K562 (cell line): ENCODE measurements around the gene GLI3. TPM values are rescaled to one million over a fixed set of nuclear protein-coding genes. Genes with fewer than 3 reads are reported as not detected.

Experiments used
- ATAC-seq: fragments of 200-7000 bp; cut with Tn5 transposase; 3 replicates; pipeline ENCODE4 v1.9.1; 2020; ENCODE audit warnings: moderate library complexity
- BruUV-seq: library from RNA; stranded (reverse); fragments of 400-500 nt; replicated peaks from 2 replicates; lab custom pipeline; 2021; lab: Mats Ljungman, UMichigan
- CTCF ChIA-PET: fragments of 300-600 bp; formaldehyde crosslinking; extraction: SDS; loops from one replicate; lab custom pipeline; 2021; ENCODE audit warnings: low intra/inter-chr PET ratio; lab: Yijun Ruan, JAX
- POLR2A ChIA-PET: fragments of 300-600, 350-650 bp; sonication (Branson Sonifier 250); formaldehyde crosslinking; extraction: SDS; loops from one replicate; lab custom pipeline; 2021; ENCODE audit warnings: antibody characterized with exemption, inconsistent platforms; lab: Yijun Ruan, JAX
- DNase-seq, 4 experiments: peaks; one replicate each; pipeline versions ENCODE4 v3.0.0 to v3.0.0-alpha.2; 2011 to 2018; ENCODE audit warnings: low spot score in 3 of 4, mixed read lengths in 3 of 4; ENCODE audit errors: extremely low read depth in 1 of 4
- FAIRE-seq: peaks from 2 replicates; lab custom pipeline; 2011; peaks lifted over from hg19 to GRCh38; lab: Jason Lieb, UNC
- H2AFZ ChIP-seq: 2 replicates; pipeline ENCODE4 v1.6.0; 2011; ENCODE audit warnings: low read depth, low read length, control low read depth, inconsistent platforms
- H3K27ac ChIP-seq: fragments of 200-600 bp; 3 replicates; pipeline ENCODE4 v1.8.0; 2011; ENCODE audit warnings: low read depth, mild to moderate bottlenecking, control low read depth, inconsistent platforms, low read length, moderate library complexity, mixed read lengths; ENCODE audit errors: extremely low read depth
- H3K27me3 ChIP-seq, 2 experiments: fragments of 300-600 bp in 1 of 2; 2 replicates in 1 of 2; 3 replicates in 1 of 2; pipeline versions ENCODE4 v1.6.0 to v1.8.0; 2011; ENCODE audit warnings: inconsistent platforms in 2 of 2, low read length in 2 of 2, mild to moderate bottlenecking in 1 of 2, mixed read lengths in 1 of 2, moderate library complexity in 1 of 2; ENCODE audit not compliant: control insufficient read depth in 2 of 2, insufficient read depth in 2 of 2
- H3K36me3 ChIP-seq: fragments of 300-600 bp; 3 replicates; pipeline ENCODE4 v1.8.0; 2011; ENCODE audit warnings: mild to moderate bottlenecking, low read length, inconsistent platforms; ENCODE audit not compliant: control insufficient read depth, insufficient read depth
- H3K4me1 ChIP-seq, 2 experiments: fragments of 200-600 bp in 1 of 2; replicated peaks in 1 of 2; 2 replicates in 1 of 2; 3 replicates in 1 of 2; pipeline versions ENCODE4 v1.5.1 to v1.8.0; 2011; ENCODE audit warnings: inconsistent platforms in 2 of 2, low read length in 2 of 2, mild to moderate bottlenecking in 1 of 2, mixed read lengths in 1 of 2, moderate library complexity in 1 of 2; ENCODE audit not compliant: control insufficient read depth in 2 of 2, insufficient read depth in 2 of 2
- H3K4me2 ChIP-seq: 2 replicates; pipeline ENCODE4 v1.6.1; 2011; ENCODE audit warnings: low read length, control low read depth, inconsistent platforms, mixed read lengths; ENCODE audit not compliant: insufficient read depth
- H3K4me3 ChIP-seq: fragments of 200-600 bp; sonication (generic), shearing (Covaris generic); 2 replicates; pipeline ENCODE4 v1.5.1; 2016; ENCODE audit warnings: control low read depth, inconsistent platforms
- H3K79me2 ChIP-seq: fragments of 200-600 bp; 3 replicates; pipeline ENCODE4 v1.8.0; 2011; ENCODE audit warnings: low read length, inconsistent platforms; ENCODE audit not compliant: control insufficient read depth, insufficient read depth
- H3K9ac ChIP-seq, 2 experiments: 2 replicates each; pipeline versions ENCODE4 v1.6.0 to v1.6.1; 2011; ENCODE audit warnings: low read depth in 2 of 2, low read length in 2 of 2, control low read depth in 1 of 2, inconsistent platforms in 1 of 2, mild to moderate bottlenecking in 1 of 2, mixed read lengths in 1 of 2; ENCODE audit not compliant: insufficient read depth in 1 of 2
- H3K9me1 ChIP-seq: one replicate; pipeline ENCODE4 v1.6.0; 2011; ENCODE audit warnings: inconsistent platforms, mild to moderate bottlenecking, low read length, moderate library complexity; ENCODE audit not compliant: control insufficient read depth, insufficient read depth
- H3K9me3 ChIP-seq: replicated peaks from 2 replicates; pipeline ENCODE4 v1.5.1; 2011; ENCODE audit warnings: low read depth, low read length, inconsistent platforms; ENCODE audit not compliant: control insufficient read depth, insufficient read depth
- H4K20me1 ChIP-seq: replicated peaks from 2 replicates; pipeline ENCODE4 v1.6.1; 2011; ENCODE audit warnings: low read length, inconsistent platforms, mixed read lengths; ENCODE audit not compliant: control insufficient read depth, insufficient read depth
- E2F6 ChIP-seq, 2 experiments: IDR thresholded peaks; 2 replicates each; pipeline ENCODE4 v1.6.1; 2011; ENCODE audit warnings: borderline replicate concordance in 1 of 2, control low read depth in 1 of 2, low read depth in 1 of 2, low read length in 1 of 2, mild to moderate bottlenecking in 1 of 2, mixed read lengths in 1 of 2, moderate library complexity in 1 of 2; ENCODE audit not compliant: insufficient read depth in 1 of 2, insufficient read length in 1 of 2, poor library complexity in 1 of 2, severe bottlenecking in 1 of 2; ENCODE audit errors: extremely low read depth in 1 of 2
- FOXA1 ChIP-seq: fragments of 450-650 bp; IDR thresholded peaks from 2 replicates; pipeline ENCODE4 v1.6.1; 2016; ENCODE audit warnings: mild to moderate bottlenecking, borderline replicate concordance
- GATA2 ChIP-seq: sonication (generic); formaldehyde crosslinking; IDR thresholded peaks from 2 replicates; pipeline ENCODE4 v1.4.0; 2020; ENCODE audit warnings: mild to moderate bottlenecking, missing genetic modification reagents
- HMG20B ChIP-seq: fragments of 250-450 bp; sonication (Bioruptor Pico); IDR thresholded peaks from 2 replicates; pipeline ENCODE4 v1.5.0; 2021; ENCODE audit warnings: mild to moderate bottlenecking
- KDM4B ChIP-seq, 2 experiments: fragments of 450-650 bp in 1 of 2; sonication (generic) in 1 of 2; IDR thresholded peaks; 2 replicates each; pipeline ENCODE4 v1.6.1; 2016 to 2017; ENCODE audit warnings: borderline replicate concordance in 2 of 2, antibody characterized with exemption in 1 of 2, low read depth in 1 of 2, mild to moderate bottlenecking in 1 of 2
- MTA1 ChIP-seq: fragments of 450-650 bp; IDR thresholded peaks from 2 replicates; pipeline ENCODE4 v1.6.1; 2017; ENCODE audit warnings: borderline replicate concordance
- PATZ1 ChIP-seq: fragments of 250-450 bp; sonication (Bioruptor Pico); IDR thresholded peaks from 2 replicates; pipeline ENCODE4 v1.5.0; 2020; ENCODE audit warnings: mild to moderate bottlenecking, borderline replicate concordance
- ZNF263 ChIP-seq: sonication (generic); formaldehyde crosslinking; IDR thresholded peaks from 2 replicates; pipeline ENCODE4 v1.8.0; 2022; ENCODE audit warnings: mild to moderate bottlenecking, missing genetic modification reagents, borderline replicate concordance
- ZZZ3 ChIP-seq: fragments of 450-650 bp; IDR thresholded peaks from 2 replicates; pipeline ENCODE4 v1.6.1; 2016; ENCODE audit warnings: antibody characterized with exemption, mild to moderate bottlenecking, moderate library complexity
- WGBS: fragments of 100-300 bp; shearing (Covaris generic); methylation state at CpG from one replicate; pipeline ENCODE4 v1.1.6; 2016; ENCODE audit warnings: low coverage, mixed read lengths; ENCODE audit not compliant: insufficient coverage; ENCODE audit errors: missing lambda C conversion rate; 5-methylcytosine and 5-hydroxymethylcytosine counted together
- in situ Hi-C: fragments of 300-500 bp; cut with MboI; formaldehyde crosslinking; loops from 4 replicates; pipeline ENCODE4 v1.15.0; 2018; ENCODE audit warnings: inconsistent platforms, mixed read lengths
- intact Hi-C: fragments of 100-400 bp; cut with micrococcal nuclease; formaldehyde crosslinking; loops from 2 replicates; pipeline ENCODE4 v1.14.2; 2022
- polyA plus RNA-seq, 8 experiments: library from polyadenylated mRNA; depleted of rRNA in 4 of 8; stranded (reverse) in 5 of 8; unstranded in 3 of 8; fragments of >200 nt; fragmentation: Nextera tagmentation in 2 of 8; fragmentation: Illumina TruSeq in 1 of 8; extraction: Ambion mirVana in 2 of 8; extraction: Trizol in 1 of 8; gene quantifications; 2 replicates each; pipeline versions ENCODE4 v1.2.1 to v1.2.3, GENCODE V29; 2011 to 2014; ENCODE audit warnings: inconsistent platforms in 1 of 8, missing spikeins in 1 of 8
- total RNA-seq, 7 experiments: library from RNA; depleted of rRNA in 6 of 7; stranded (reverse); fragments of >200 nt in 6 of 7; fragmentation: Illumina TruSeq in 2 of 7; extraction: Trizol in 2 of 7; gene quantifications; 2 replicates each; pipeline versions ENCODE4 v1.2.1 to v1.2.3, GENCODE V29; 2011 to 2021; ENCODE audit warnings: low replicate concordance in 1 of 7

GLI3 gene
- total and polyA plus RNA-seq, 9 of the 15 experiments (the other 6 are each of a cell fraction or from before 2014, with no cell fraction given): 0.01 to 0.18 (median 0.07) TPM; not detected in 6

GRCh38 chr7:42017349-42017986, 219.5 kb downstream of the GLI3 start:
- no peak overlapping the region for H2AFZ ChIP-seq
- peaks cover 3% of the 10 kb centered on the region; the same call in 1 of the 2 replicates for H3K9me3 ChIP-seq
- no peak overlapping the region for H3K4me2 ChIP-seq
- no peak overlapping the region for H3K4me3 ChIP-seq
- H4K20me1 ChIP-seq: no peaks in the 10 kb centered on the region
- H3K79me2 ChIP-seq: no peaks in the 10 kb centered on the region
- ChIA-PET CTCF (no interaction called here), POLR2A (no interaction called here)
- in situ Hi-C loops: no loop called here
- H3K9ac ChIP-seq: no peak overlapping the region
- BruUV-seq: no TSS peak
- no peaks in the 10 kb centered on the region for H3K4me1 ChIP-seq
- H3K36me3 ChIP-seq: no peaks in the 10 kb centered on the region
- TF ChIP-seq MTA1 (no peak), KDM4B (IDR thresholded peaks at IDR 0.05; ENCODE audit: borderline replicate concordance in 2 of 2, low read depth in 1 of 2) (no peak), PATZ1 (CRISPR knock-in tag) (no peak), ZZZ3 (no peak), FOXA1 (no peak), ZNF263 (CRISPR knock-in tag) (no peak), E2F6 (IDR thresholded peaks at IDR 0.05; ENCODE audit: borderline replicate concordance in 1 of 2, extremely low read depth in 1 of 2, insufficient read depth in 1 of 2, insufficient read length in 1 of 2, low read depth in 1 of 2, low read length in 1 of 2, poor library complexity in 1 of 2, severe bottlenecking in 1 of 2) (no peak), HMG20B (CRISPR knock-in tag) (no peak), GATA2 (no peak)
- H3K27ac ChIP-seq: no peak overlapping the region
- H3K27me3 ChIP-seq: no peaks in the 10 kb centered on the region
- FAIRE-seq (no peak), ATAC-seq (no peak), DNase-seq (no peak)
- H3K9me1 ChIP-seq: no peaks in the 10 kb centered on the region
- under 1% methylated on average over 14 of the region's 15 CpGs for WGBS
- intact Hi-C loops: loop anchor here (10.0 kb wide), 1 partner anchor 687 kb away; no protein-coding TSS in a partner anchor
